ENCODE measurements around the gene PSEN1. TPM values are rescaled to one million over a fixed set of nuclear protein-coding genes. Genes with fewer than 3 reads are reported as not detected.
"Not testable (repeated sequence)": the region's sequence is repeated elsewhere in the genome, so short reads cannot be mapped to it uniquely, and the experiment has no call there.

The PSEN1 gene
- total RNA-seq, 1 experiment from 2014 or later = 49.9 TPM

- no peaks in the 10 kb centered on the region for H3K27me3 ChIP-seq (ENCODE audit: insufficient read depth, low read length)
- no peaks in the 10 kb centered on the region for H3K4me1 Mint-ChIP-seq
- H2BK20ac ChIP-seq (ENCODE audit: low read depth, low read length, poor library complexity, severe bottlenecking) = no peak overlapping the region
- H3K4me2 ChIP-seq (ENCODE audit: insufficient read depth, insufficient read length, low read length) = no peak overlapping the region
- H3K18ac ChIP-seq (ENCODE audit: insufficient read length, low read depth, low read length) = no peak overlapping the region
- no peak overlapping the region for H2BK12ac ChIP-seq (ENCODE audit: insufficient read length, low read depth, low read length)
- H3K9me3 Mint-ChIP-seq = no peaks in the 10 kb centered on the region
- H3K4me3 Mint-ChIP-seq = no peak overlapping the region
- H3K9ac ChIP-seq (ENCODE audit: extremely low read depth, insufficient read length, low read length) = no peak overlapping the region
- H3K27ac Mint-ChIP-seq = no peak overlapping the region
- TF ChIP-seq CTCF (conservative IDR thresholded peaks at IDR 0.05) = no peak
- WGBS (ENCODE audit: extremely low coverage, insufficient read length, low lambda C conversion rate) = no CpG with 5 or more reads among the region's 2 CpGs
- no peak overlapping the region for H3K14ac ChIP-seq (ENCODE audit: insufficient read depth, low read length)
- H3K4ac ChIP-seq (ENCODE audit: low read depth, low read length) = no peak overlapping the region
- no peak overlapping the region for H2AK5ac ChIP-seq (ENCODE audit: insufficient read length, low read length)
- no peak overlapping the region for H4K8ac ChIP-seq (replicated peaks; ENCODE audit: insufficient read length, low read depth, low read length)
- H2BK15ac ChIP-seq (ENCODE audit: low read depth, low read length) = no peak overlapping the region
- H4K91ac ChIP-seq (ENCODE audit: insufficient read length, low read depth, low read length) = no peak overlapping the region
- no peak for DNase-seq
- H2AFZ ChIP-seq (ENCODE audit: low read length) = no peak overlapping the region
- no peaks in the 10 kb centered on the region for H3K79me1 ChIP-seq (ENCODE audit: insufficient read depth, low read depth, low read length, poor library complexity, severe bottlenecking)
- H2BK120ac ChIP-seq (ENCODE audit: low read depth, low read length, poor library complexity, severe bottlenecking) = no peak overlapping the region
- no peak overlapping the region for H3K56ac ChIP-seq (ENCODE audit: insufficient read length, low read depth, low read length)
- H3K9me3 ChIP-seq (ENCODE audit: control insufficient read depth, low read depth, low read length) = no peaks in the 10 kb centered on the region
- no peak overlapping the region for H3T11ph ChIP-seq (ENCODE audit: low read length)
- no peaks in the 10 kb centered on the region for H3K79me2 ChIP-seq (ENCODE audit: insufficient read depth, low read length)
- H4K5ac ChIP-seq (ENCODE audit: insufficient read length, low read depth, low read length) = no peak overlapping the region
- no peak overlapping the region for H3K27ac ChIP-seq (ENCODE audit: insufficient read length, low read depth, low read length)
- H3K4me1 ChIP-seq (ENCODE audit: insufficient read depth, low read length) = no peaks in the 10 kb centered on the region
- no peaks in the 10 kb centered on the region for H3K23me2 ChIP-seq (ENCODE audit: insufficient read length, low read depth, low read length, poor library complexity, severe bottlenecking)
- H3K27me3 Mint-ChIP-seq (ENCODE audit: low read depth) = no peaks in the 10 kb centered on the region
- H4K20me1 ChIP-seq (ENCODE audit: control insufficient read depth, insufficient read depth, insufficient read length) = no peaks in the 10 kb centered on the region
- no peak overlapping the region for H3K23ac ChIP-seq (ENCODE audit: insufficient read length, low read depth, low read length)
- no peak overlapping the region for H2BK5ac ChIP-seq (ENCODE audit: insufficient read length, low read length)
- peaks cover 21 to 70% (median 70%) of the 10 kb centered on the region in 3 experiments; a peak in 6 of 7 replicates for H3K36me3 Mint-ChIP-seq (ENCODE audit: insufficient read depth in 1 of 3, low read depth in 3 of 3)
Observed at GRCh38 chr14:73191441-73191840, 55.1 kb downstream of the PSEN1 start.

- H2BK5ac ChIP-seq (ENCODE audit: insufficient read length, low read length); H3K4me3 Mint-ChIP-seq; H3K79me1 ChIP-seq (ENCODE audit: insufficient read depth, low read depth, low read length, poor library complexity, severe bottlenecking); H3K4ac ChIP-seq (ENCODE audit: low read depth, low read length); H2AK5ac ChIP-seq (ENCODE audit: insufficient read length, low read length); H3K14ac ChIP-seq (ENCODE audit: insufficient read depth, low read length); H2BK12ac ChIP-seq (ENCODE audit: insufficient read length, low read depth, low read length); H3K9me3 Mint-ChIP-seq; H3K23ac ChIP-seq (ENCODE audit: insufficient read length, low read depth, low read length); H3K4me2 ChIP-seq (ENCODE audit: insufficient read depth, insufficient read length, low read length); H3K4me1 ChIP-seq (ENCODE audit: insufficient read depth, low read length); H3T11ph ChIP-seq (ENCODE audit: low read length); H4K91ac ChIP-seq (ENCODE audit: insufficient read length, low read depth, low read length); H2BK20ac ChIP-seq (ENCODE audit: low read depth, low read length, poor library complexity, severe bottlenecking); H3K9me3 ChIP-seq (ENCODE audit: control insufficient read depth, low read depth, low read length); H3K56ac ChIP-seq (ENCODE audit: insufficient read length, low read depth, low read length); H3K23me2 ChIP-seq (ENCODE audit: insufficient read length, low read depth, low read length, poor library complexity, severe bottlenecking); DNase-seq; H2BK15ac ChIP-seq (ENCODE audit: low read depth, low read length); H4K20me1 ChIP-seq (ENCODE audit: control insufficient read depth, insufficient read depth, insufficient read length); H3K27me3 ChIP-seq (ENCODE audit: insufficient read depth, low read length); H3K79me2 ChIP-seq (ENCODE audit: insufficient read depth, low read length); H4K8ac ChIP-seq (replicated peaks; ENCODE audit: insufficient read length, low read depth, low read length); H3K18ac ChIP-seq (ENCODE audit: insufficient read length, low read depth, low read length); H3K27me3 Mint-ChIP-seq (ENCODE audit: low read depth); H2BK120ac ChIP-seq (ENCODE audit: low read depth, low read length, poor library complexity, severe bottlenecking); H4K5ac ChIP-seq (ENCODE audit: insufficient read length, low read depth, low read length); H3K27ac ChIP-seq (ENCODE audit: insufficient read length, low read depth, low read length); H2AFZ ChIP-seq (ENCODE audit: low read length); H3K9ac ChIP-seq (ENCODE audit: extremely low read depth, insufficient read length, low read length): not testable (repeated sequence)
- H3K36me3 Mint-ChIP-seq (ENCODE audit: insufficient read depth in 1 of 3, low read depth in 3 of 3) = peaks cover 22 to 58% (median 53%) of the 10 kb centered on the region in 3 experiments
- no CpG with 5 or more reads among the region's 8 CpGs for WGBS (ENCODE audit: extremely low coverage, insufficient read length, low lambda C conversion rate)
- H3K4me1 Mint-ChIP-seq = peaks cover 19% of the 10 kb centered on the region in 2 experiments
- peak overlapping the region in 1 of 3 experiments; percentile 60; a peak in 1 of 7 replicates for H3K27ac Mint-ChIP-seq
Observed at GRCh38 chr14:73194306-73194705, 58.0 kb downstream of the PSEN1 start.
